Tibial nerve (tissue), 4 donors: ENCODE measurements around the gene UFSP1. TPM values are rescaled to one million over a fixed set of nuclear protein-coding genes. Genes with fewer than 3 reads are reported as not detected.

ENCODE experiments used
- DNase-seq, 2 donors: peaks; one replicate each; pipeline ENCODE4 v3.0.0-alpha.2; 2019; ENCODE audit warnings: low spot score in 2 of 2
- H3K27ac ChIP-seq, 4 donors: fragments of 200-600 bp; sonication (generic) in 3 of 4; one replicate each; pipeline ENCODE4 v1.5.1; 2017 to 2019; ENCODE audit warnings: mild to moderate bottlenecking in 1 of 4
- H3K27me3 ChIP-seq, 2 donors: fragments of 200-600 bp; sonication (generic) in 1 of 2; one replicate each; pipeline versions ENCODE4 v1.5.1 to v1.6.0; 2017 to 2019
- H3K36me3 ChIP-seq, 3 donors: fragments of 200-600 bp; sonication (generic); one replicate each; pipeline ENCODE4 v1.5.1; 2018 to 2019
- H3K4me1 ChIP-seq, 4 donors: fragments of 200-600 bp; sonication (generic) in 3 of 4; one replicate each; pipeline ENCODE4 v1.5.1; 2017 to 2019
- H3K4me3 ChIP-seq, 4 donors: fragments of 200-600 bp; sonication (generic) in 3 of 4; one replicate each; pipeline ENCODE4 v1.5.1; 2017 to 2019; ENCODE audit warnings: mild to moderate bottlenecking in 1 of 4, moderate library complexity in 1 of 4
- H3K9me3 ChIP-seq, 4 donors: fragments of 200-600 bp; sonication (generic) in 3 of 4; one replicate each; pipeline ENCODE4 v1.5.1; 2017 to 2019
- EP300 ChIP-seq, 2 donors: sonication (generic); formaldehyde crosslinking; IDR thresholded peaks; one replicate each; pipeline ENCODE4 v1.6.1; 2017; ENCODE audit warnings: antibody characterized with exemption in 2 of 2, mild to moderate bottlenecking in 1 of 2
- POLR2A ChIP-seq, 2 donors: fragments of 450-650 bp; IDR thresholded peaks; one replicate each; pipeline ENCODE4 v1.6.1; 2017; ENCODE audit warnings: antibody characterized with exemption in 2 of 2, mild to moderate bottlenecking in 2 of 2, moderate library complexity in 2 of 2
- WGBS, 2 donors: methylation state at CpG; one replicate each; pipeline ENCODE4 v1.1.5; 2018; 5-methylcytosine and 5-hydroxymethylcytosine counted together
- total RNA-seq, 4 donors: library from RNA; depleted of rRNA; stranded (reverse); fragments of >200 nt; gene quantifications; one replicate each; pipeline ENCODE4 v1.1.0, GENCODE V29; 2016
- TF ChIP-seq, protein P1 (sequence below), 5 experiments: fragments of 200-600 bp in 3 of 5; fragments of 450-650 bp in 2 of 5; sonication (generic) in 3 of 5; IDR thresholded peaks; one replicate each; pipeline ENCODE4 v1.5.1; 2016 to 2019; ENCODE audit warnings: antibody characterized with exemption in 5 of 5, mild to moderate bottlenecking in 3 of 5, moderate library complexity in 2 of 5

UFSP1 gene
- total RNA-seq, 4 donors from 2014 or later, result 2.8 to 13.3 (median 5.0) TPM

DNA sequence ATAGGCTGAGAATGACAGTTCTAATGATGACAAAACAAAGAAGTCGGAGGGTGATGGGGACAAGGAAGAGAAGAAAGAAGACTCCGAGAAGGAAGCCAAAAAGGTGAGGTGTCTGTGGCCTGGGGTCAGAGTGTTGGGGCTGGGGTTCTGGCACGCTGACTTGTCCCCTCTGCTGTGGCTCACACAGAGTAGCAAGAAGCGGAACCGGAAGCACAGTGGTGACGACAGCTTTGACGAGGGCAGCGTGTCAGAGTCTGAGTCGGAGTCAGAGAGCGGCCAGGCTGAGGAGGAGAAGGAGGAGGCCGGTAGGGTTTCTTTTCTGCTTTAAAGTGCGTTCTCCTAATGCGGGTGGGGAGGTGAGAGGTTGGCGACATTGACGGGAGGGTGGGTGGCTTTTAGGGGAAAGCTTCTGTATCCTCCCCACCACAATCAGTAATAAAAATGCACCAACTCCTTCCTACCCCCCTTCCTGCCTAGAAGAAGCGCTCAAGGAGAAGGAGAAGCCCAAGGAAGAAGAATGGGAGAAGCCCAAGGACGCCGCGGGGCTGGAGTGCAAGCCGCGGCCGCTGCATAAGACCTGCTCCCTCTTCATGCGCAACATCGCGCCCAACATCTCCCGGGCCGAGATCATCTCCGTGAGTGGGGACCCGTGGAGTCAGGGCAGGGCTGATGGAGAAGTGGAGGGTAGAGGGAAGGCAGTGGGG is 4.6 kb downstream of the UFSP1 start:
- Histone ChIP-seq H3K4me1 (peaks cover 0 to 40% (median 14%) of the 10 kb centered on the region in 4 donors), H3K4me3 (no peak overlapping the region), H3K27me3 (no peaks in the 10 kb centered on the region), H3K9me3 (no peaks in the 10 kb centered on the region), H3K27ac (no peak overlapping the region), H3K36me3 (peaks cover 6 to 83% (median 58%) of the 10 kb centered on the region in 3 donors)
- no peak for DNase-seq
- TF ChIP-seq, protein P1, sequence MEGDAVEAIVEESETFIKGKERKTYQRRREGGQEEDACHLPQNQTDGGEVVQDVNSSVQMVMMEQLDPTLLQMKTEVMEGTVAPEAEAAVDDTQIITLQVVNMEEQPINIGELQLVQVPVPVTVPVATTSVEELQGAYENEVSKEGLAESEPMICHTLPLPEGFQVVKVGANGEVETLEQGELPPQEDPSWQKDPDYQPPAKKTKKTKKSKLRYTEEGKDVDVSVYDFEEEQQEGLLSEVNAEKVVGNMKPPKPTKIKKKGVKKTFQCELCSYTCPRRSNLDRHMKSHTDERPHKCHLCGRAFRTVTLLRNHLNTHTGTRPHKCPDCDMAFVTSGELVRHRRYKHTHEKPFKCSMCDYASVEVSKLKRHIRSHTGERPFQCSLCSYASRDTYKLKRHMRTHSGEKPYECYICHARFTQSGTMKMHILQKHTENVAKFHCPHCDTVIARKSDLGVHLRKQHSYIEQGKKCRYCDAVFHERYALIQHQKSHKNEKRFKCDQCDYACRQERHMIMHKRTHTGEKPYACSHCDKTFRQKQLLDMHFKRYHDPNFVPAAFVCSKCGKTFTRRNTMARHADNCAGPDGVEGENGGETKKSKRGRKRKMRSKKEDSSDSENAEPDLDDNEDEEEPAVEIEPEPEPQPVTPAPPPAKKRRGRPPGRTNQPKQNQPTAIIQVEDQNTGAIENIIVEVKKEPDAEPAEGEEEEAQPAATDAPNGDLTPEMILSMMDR (IDR thresholded peaks at IDR 0.05), result no peak
- TF ChIP-seq POLR2A (IDR thresholded peaks at IDR 0.05), result no peak
- no peak for TF ChIP-seq EP300 (IDR thresholded peaks at IDR 0.05)
- WGBS, 2 donors, result 92% methylated on average over 29 of the region's 29 CpGs

DNA sequence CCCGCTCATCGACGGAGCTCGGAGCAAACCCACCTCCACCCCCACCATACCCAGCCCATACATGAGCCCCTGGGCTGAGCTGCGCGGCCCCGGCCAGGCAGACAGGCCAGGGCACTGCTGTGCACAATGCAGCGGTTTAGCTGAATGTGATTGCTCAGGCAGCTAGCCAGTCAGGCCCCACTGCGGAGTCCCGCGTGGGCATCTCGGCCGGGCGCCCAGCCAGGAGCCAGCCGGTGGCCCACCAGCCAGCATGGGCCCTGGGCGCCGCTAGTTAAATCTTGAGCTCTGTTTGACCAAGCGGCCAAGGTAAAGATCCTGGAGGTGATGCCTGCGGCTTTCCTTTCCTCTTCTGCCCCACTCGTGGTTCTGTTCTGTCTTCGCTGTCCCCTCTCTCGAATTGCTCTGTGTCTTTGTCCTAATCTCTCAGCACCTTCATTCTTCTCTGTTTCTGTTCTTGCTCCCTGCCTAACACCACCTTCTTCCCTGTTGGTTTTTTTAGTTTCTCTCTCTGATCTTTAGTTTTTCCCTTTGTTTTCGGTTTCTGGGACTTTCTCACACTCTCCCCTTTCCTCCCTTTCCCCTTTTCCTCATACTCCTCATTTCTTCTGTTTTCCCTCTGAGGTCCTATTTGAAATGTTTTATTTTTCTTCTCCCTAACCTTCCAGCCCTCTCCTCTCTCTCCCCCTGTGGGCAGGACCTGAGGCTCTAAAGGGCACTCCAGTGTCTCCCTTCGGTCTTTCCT is 6.6 kb downstream of the UFSP1 start:
- H3K4me3 ChIP-seq, result no peak overlapping the region
- peaks cover 0 to 45% (median 3%) of the 10 kb centered on the region in 4 donors for H3K4me1 ChIP-seq
- no peaks in the 10 kb centered on the region for H3K27me3 ChIP-seq
- no peak for DNase-seq
- H3K27ac ChIP-seq, result no peak overlapping the region
- WGBS, 2 donors, result 85 to 88% methylated on average over 21 to 24 of the region's 24 CpGs
- no peaks in the 10 kb centered on the region for H3K9me3 ChIP-seq
- TF ChIP-seq EP300 (IDR thresholded peaks at IDR 0.05) (no peak), POLR2A (IDR thresholded peaks at IDR 0.05) (no peak)
- TF ChIP-seq, protein P1 (IDR thresholded peaks at IDR 0.05), result no peak
- peaks cover 6 to 90% (median 52%) of the 10 kb centered on the region in 3 donors for H3K36me3 ChIP-seq

DNA sequence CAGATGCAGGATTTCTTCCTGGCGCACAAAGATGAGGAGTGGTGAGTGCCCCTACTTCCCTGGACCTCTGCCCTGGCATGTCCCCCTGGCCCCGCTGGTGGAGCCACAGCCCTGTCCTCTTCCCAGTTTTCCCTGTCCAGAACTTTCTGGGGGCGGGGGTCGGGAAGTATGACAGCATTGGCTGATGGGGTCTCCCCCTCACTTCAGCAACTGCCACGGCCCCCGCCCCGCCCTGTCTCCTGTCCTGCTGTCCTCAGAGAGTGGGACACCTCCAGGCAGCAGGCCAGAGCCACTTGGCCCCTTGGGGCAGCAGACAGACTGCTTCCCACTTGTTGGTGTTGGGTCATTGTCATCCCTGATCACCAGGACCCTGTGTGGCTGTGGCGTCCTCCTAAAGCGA is 7.3 kb downstream of the UFSP1 start:
- H3K9me3 ChIP-seq, result no peaks in the 10 kb centered on the region
- TF ChIP-seq POLR2A (IDR thresholded peaks at IDR 0.05), result no peak
- TF ChIP-seq, protein P1 (IDR thresholded peaks at IDR 0.05), result no peak
- no peak for TF ChIP-seq EP300 (IDR thresholded peaks at IDR 0.05)
- peaks cover 0 to 45% (median 6%) of the 10 kb centered on the region in 4 donors for H3K4me1 ChIP-seq
- WGBS, 2 donors, result 86 to 89% methylated on average over 9 of the region's 9 CpGs
- no peak overlapping the region for H3K4me3 ChIP-seq
- DNase-seq, result no peak
- peaks cover 6 to 88% (median 49%) of the 10 kb centered on the region in 3 donors for H3K36me3 ChIP-seq
- no peaks in the 10 kb centered on the region for H3K27me3 ChIP-seq
- no peak overlapping the region for H3K27ac ChIP-seq

DNA sequence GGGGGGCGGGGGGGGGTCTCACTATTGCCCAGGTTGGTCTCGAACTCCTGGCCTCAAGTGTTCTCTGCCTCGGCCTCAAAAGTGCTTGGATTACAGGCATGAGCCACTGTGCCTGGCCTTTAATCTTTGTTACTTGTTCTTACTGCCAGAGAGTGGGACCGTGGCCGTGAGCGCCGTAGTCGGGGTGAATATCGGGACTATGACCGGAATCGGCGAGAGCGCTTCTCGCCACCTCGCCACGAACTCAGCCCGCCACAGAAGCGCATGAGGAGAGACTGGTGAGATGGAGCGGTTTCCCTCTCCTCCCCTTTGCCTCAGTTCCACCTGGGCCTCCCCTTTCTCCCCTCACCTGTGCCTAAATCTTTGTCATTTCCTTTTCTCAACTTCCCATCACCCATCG is 8.4 kb downstream of the UFSP1 start:
- TF ChIP-seq, protein P1 (IDR thresholded peaks at IDR 0.05), result no peak
- TF ChIP-seq POLR2A (IDR thresholded peaks at IDR 0.05) (no peak), EP300 (IDR thresholded peaks at IDR 0.05) (no peak)
- no peak for DNase-seq
- Histone ChIP-seq H3K27ac (no peak overlapping the region), H3K4me1 (peaks cover 0 to 51% (median 16%) of the 10 kb centered on the region in 4 donors), H3K4me3 (no peak overlapping the region), H3K9me3 (no peaks in the 10 kb centered on the region), H3K27me3 (no peaks in the 10 kb centered on the region), H3K36me3 (peaks cover 6 to 81% (median 39%) of the 10 kb centered on the region in 3 donors)
- whole genome bisulfite sequencing, 2 donors, result 95 to 96% methylated on average over 20 of the region's 20 CpGs

DNA sequence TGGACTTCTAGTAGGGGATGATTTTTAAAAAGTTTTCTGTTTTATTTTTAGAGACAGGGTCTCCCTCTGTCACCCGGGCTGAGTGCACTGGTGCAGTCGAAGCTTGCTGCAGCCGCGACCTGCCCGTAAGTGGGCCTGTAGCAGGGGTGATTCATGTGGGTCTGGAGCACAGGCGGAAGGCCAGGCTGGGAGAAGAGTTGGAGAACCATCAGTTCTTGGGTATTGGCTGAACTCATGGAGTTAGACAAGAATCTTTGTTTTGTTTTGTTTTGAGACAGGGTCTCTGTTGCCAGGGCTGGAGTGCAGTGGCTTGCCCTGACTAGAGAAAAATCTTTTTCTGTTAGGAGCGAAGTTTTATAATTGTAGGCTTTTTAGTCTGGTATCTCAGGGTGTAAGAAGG is 8.9 kb downstream of the UFSP1 start:
- no peak for DNase-seq
- Histone ChIP-seq H3K36me3 (peaks cover 6 to 77% (median 39%) of the 10 kb centered on the region in 3 donors), H3K9me3 (no peaks in the 10 kb centered on the region), H3K27ac (no peak overlapping the region), H3K4me3 (no peak overlapping the region), H3K27me3 (no peaks in the 10 kb centered on the region), H3K4me1 (peaks cover 0 to 56% (median 20%) of the 10 kb centered on the region in 4 donors)
- no peak for TF ChIP-seq EP300 (IDR thresholded peaks at IDR 0.05)
- no peak for TF ChIP-seq POLR2A (IDR thresholded peaks at IDR 0.05)
- TF ChIP-seq, protein P1 (IDR thresholded peaks at IDR 0.05), result no peak
- WGBS, 2 donors, result 81 to 90% methylated on average over 7 of the region's 7 CpGs
